ENCODE results near the gene DLG2.

Gene DLG2

DNA sequence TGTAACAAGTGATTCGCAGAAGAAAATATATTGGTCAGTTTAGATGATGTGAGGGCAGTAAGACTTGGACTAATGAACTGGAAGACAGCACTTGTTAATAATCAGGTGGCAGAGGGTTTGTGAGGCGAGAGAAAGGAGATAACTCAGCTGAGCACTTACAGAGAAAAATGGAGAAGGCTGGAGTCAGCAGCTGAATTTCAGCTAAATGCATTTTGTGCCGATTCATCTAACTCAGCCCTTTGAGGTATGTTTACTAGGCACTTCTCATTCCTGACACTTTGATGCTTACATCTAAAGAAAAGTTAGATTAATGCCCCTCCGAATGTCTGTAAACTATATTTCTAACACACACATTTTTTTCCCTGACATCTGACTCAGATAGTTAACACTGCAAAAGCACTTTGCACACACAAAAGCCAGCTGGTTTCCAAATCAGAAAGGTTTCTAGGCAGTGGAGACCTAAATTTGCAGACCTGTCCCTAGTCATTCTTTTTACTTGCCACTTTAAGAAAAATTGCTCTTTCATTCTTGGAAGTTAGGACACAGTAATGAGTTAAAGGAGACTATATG, 1481.4 kb downstream of the DLG2 start:
- no peak for DNase-seq (ENCODE audit: low read depth)
- H3K4me3 ChIP-seq (ENCODE audit: low read depth, low read length) = no peak overlapping the region
- TF ChIP-seq, protein P1, sequence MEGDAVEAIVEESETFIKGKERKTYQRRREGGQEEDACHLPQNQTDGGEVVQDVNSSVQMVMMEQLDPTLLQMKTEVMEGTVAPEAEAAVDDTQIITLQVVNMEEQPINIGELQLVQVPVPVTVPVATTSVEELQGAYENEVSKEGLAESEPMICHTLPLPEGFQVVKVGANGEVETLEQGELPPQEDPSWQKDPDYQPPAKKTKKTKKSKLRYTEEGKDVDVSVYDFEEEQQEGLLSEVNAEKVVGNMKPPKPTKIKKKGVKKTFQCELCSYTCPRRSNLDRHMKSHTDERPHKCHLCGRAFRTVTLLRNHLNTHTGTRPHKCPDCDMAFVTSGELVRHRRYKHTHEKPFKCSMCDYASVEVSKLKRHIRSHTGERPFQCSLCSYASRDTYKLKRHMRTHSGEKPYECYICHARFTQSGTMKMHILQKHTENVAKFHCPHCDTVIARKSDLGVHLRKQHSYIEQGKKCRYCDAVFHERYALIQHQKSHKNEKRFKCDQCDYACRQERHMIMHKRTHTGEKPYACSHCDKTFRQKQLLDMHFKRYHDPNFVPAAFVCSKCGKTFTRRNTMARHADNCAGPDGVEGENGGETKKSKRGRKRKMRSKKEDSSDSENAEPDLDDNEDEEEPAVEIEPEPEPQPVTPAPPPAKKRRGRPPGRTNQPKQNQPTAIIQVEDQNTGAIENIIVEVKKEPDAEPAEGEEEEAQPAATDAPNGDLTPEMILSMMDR (IDR thresholded peaks at IDR 0.05; ENCODE audit: control insufficient read depth, extremely low read depth, insufficient read depth) = no peak

DNA sequence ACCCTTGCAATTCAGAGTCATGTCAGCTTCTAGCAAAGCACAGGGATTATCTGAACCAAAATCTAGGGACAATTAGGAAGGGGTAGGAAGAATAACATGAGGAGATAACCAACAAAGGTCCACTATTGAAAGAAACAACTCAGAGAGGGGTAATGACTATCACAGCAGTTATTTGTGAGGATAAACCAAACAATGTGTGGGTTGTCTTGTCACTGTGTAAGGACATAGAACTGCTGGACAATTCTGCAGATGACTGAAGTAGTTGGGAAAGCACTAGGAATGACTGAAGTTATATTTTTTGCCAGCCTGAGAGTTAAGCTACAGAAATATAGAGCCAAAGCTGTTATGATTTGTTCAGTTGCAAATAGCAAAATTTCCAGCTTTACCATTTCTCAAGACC, 1482.6 kb downstream of the DLG2 start:
- DNase-seq (ENCODE audit: low read depth) = no peak
- H3K4me3 ChIP-seq (ENCODE audit: low read depth, low read length) = no peak overlapping the region
- TF ChIP-seq, protein P1 (IDR thresholded peaks at IDR 0.05; ENCODE audit: control insufficient read depth, extremely low read depth, insufficient read depth) = no peak

DNA sequence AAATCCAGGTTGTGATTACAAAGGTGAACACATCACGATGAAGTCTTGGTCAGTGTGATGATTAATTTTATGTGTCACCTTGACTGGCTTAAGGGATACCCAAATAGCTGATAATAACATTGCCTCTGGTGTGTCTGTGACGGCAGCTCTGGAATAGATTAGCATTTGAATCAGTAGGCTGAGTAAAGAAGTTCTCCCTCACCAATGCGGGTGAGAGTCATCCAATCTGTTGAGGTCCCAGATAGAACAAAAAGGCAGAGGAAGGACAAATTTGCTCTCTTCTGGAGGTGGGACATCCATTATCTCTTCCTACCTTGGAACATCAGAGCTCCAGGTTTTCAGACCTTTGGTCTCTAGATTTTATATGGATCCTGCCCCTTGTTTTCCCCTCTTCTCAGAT, 1484.7 kb downstream of the DLG2 start:
- no peak for DNase-seq (ENCODE audit: low read depth)
- TF ChIP-seq, protein P1 (IDR thresholded peaks at IDR 0.05; ENCODE audit: control insufficient read depth, extremely low read depth, insufficient read depth) = no peak

DNA sequence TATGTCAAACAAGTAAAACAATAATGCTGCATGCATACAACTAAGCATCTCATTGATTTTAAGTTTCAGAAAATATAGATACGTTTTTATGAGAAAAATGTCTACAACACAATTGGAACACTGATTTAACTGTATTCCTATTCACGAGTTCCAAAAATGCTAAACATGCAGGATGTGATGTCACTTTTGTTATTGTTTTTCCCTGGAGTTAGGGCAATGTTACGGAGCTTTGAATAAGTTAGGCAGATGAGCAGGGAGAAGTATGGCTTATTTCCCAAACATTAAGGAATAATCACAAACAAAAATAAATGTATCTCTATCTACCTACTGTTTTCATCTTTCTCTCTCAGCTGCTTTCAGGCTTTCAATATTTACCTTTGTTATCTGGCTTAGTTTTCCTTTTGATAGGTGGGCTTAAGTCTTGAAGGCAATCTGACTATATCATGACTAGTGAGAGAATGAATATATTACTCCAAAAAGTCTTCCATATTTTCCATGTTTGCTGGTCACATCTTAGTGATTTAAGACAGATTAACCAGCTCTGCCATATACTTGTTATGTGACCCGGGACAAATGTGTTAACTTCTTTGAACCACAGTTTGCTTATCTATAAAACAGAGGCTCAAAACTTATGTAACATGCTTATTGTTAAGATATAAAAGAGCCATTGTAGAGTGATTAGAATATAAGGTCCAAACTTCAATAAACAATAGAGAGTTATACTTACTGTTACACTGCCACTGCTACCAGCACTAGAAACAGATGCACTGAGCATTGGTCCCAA, 1486.6 kb downstream of the DLG2 start:
- no peak for DNase-seq (ENCODE audit: low read depth)
- H3K4me3 ChIP-seq (ENCODE audit: low read depth, low read length) = no peak overlapping the region
- TF ChIP-seq, protein P1 (IDR thresholded peaks at IDR 0.05; ENCODE audit: control insufficient read depth, extremely low read depth, insufficient read depth) = no peak

More for the DNA sequence above, 1484.7 kb downstream of the DLG2 start:
- no peak overlapping the region for H3K4me3 ChIP-seq (ENCODE audit: low read depth, low read length)

DNA sequence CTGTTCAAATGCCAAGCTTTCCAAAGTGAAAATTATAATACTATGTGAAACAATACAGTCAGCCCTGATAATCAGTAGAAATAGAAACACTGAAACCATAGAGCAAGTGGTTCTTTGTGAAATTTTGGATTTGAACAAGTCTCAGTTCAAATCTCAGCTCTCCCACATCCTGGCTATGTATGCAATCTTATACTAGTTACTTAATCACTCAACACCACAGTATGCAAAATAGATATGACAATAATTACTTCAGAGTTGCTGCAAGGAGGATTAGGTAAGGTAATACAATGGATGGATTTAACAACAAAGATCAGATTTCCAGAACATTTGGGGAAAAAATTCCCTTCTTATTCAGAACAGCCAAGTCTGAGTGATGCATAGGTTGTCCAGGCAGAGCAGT, 1489.2 kb downstream of the DLG2 start:
- TF ChIP-seq, protein P1 (IDR thresholded peaks at IDR 0.05; ENCODE audit: control insufficient read depth, extremely low read depth, insufficient read depth) = no peak
- H3K4me3 ChIP-seq (ENCODE audit: low read depth, low read length) = no peak overlapping the region
- no peak for DNase-seq (ENCODE audit: low read depth)

DNA sequence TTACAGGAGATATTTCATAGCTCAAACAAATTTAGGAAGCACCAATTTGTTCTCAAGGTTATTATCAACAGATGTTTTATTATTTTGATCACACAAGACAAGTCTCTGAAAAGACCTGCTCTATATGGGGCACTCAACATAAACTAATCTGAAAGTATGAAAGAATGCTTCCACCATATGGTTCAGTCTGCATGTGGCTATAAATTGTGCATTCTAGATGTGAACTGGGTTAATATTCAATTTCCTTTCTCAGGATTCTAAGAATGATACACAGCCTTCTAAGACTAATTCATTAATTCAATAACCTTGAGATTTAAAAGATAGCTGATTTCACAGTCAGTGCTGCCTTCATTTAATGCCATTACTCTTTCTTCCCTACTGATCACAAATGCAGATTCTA, 1489.6 kb downstream of the DLG2 start:
- DNase-seq (ENCODE audit: low read depth) = no peak
- TF ChIP-seq, protein P1 (IDR thresholded peaks at IDR 0.05; ENCODE audit: control insufficient read depth, extremely low read depth, insufficient read depth) = no peak

More for the DNA sequence above, 1489.6 kb downstream of the DLG2 start:
- H3K4me3 ChIP-seq (ENCODE audit: low read depth, low read length) = no peak overlapping the region
